ENCODE data around the gene KIF18B. TPM values are rescaled to one million over a fixed set of nuclear protein-coding genes. Genes with fewer than 3 reads are reported as not detected.

The KIF18B gene
- total and polyA plus RNA-seq, 2 of the 13 experiments (the other 11 are each of a cell fraction or from before 2014, with no cell fraction given) = 15.2 to 15.3 TPM

- Histone ChIP-seq H3K79me2 (ENCODE audit: insufficient read depth, low read length) (no peaks in the 10 kb centered on the region), H4K20me1 (ENCODE audit: insufficient read depth, low read length) (no peaks in the 10 kb centered on the region), H3K9ac (ENCODE audit: insufficient read depth, low read depth, low read length) (no peak overlapping the region), H3K36me3 (replicated peaks in 1 of 2; ENCODE audit: control insufficient read depth in 1 of 2, insufficient read depth in 2 of 2, low read length in 2 of 2) (no peaks in the 10 kb centered on the region), H3K4me2 (ENCODE audit: low read depth, low read length) (no peak overlapping the region), H3K27ac (ENCODE audit: extremely low read length, insufficient read depth, low read length) (no peak overlapping the region), H3K4me3 (replicated peaks in 1 of 3; ENCODE audit: insufficient read depth in 1 of 3, low read depth in 2 of 3, low read length in 3 of 3) (no peak overlapping the region), H3K27me3 (ENCODE audit: control insufficient read depth in 1 of 2, insufficient read depth in 2 of 2, low read length in 2 of 2) (peaks cover 0 to 27% of the 10 kb centered on the region in 2 experiments; a peak in 3 of 5 replicates), H2AFZ (ENCODE audit: low read length) (no peak overlapping the region), H3K9me3 (ENCODE audit: low read length) (no peaks in the 10 kb centered on the region), H3K4me1 (ENCODE audit: insufficient read depth, low read length) (peaks cover 34% of the 10 kb centered on the region)
- POLR2A ChIA-PET = no interaction called here
- CTCF ChIA-PET (ENCODE audit: low intra/inter-chr PET ratio, low total read pairs) = no interaction called here
- intact Hi-C loops (cut with micrococcal nuclease; ENCODE audit: unreplicated experiment) = no loop called here
- no peak for DNase-seq (ENCODE audit: low spot score)
- no peak for ATAC-seq
- TF ChIP-seq LBX2 (CRISPR knock-in tag; IDR thresholded peaks at IDR 0.05; ENCODE audit: borderline replicate concordance) (no peak), ZNF260 (CRISPR knock-in tag; IDR thresholded peaks at IDR 0.05; ENCODE audit: borderline replicate concordance, low read depth) (no peak), NCOR1 (IDR thresholded peaks at IDR 0.05; ENCODE audit: borderline replicate concordance, low read length) (no peak)
- FAIRE-seq = no peak
- 71% methylated on average over 49 of the region's 56 CpGs for WGBS (ENCODE audit: low lambda C conversion rate)
- BruUV-seq (replicated peaks) = no TSS peak
- in situ Hi-C loops (cut with HindIII; ENCODE audit: extremely low pct_ligation_motif_present, low pct_unique_long_range_greater_than_20kb) = loop anchor here (5.0 kb wide), 1 partner anchor 38 kb away; no protein-coding TSS in a partner anchor
Measured at GRCh38 chr17:44959821-44960531, 12.4 kb upstream of the KIF18B start.

DNA sequence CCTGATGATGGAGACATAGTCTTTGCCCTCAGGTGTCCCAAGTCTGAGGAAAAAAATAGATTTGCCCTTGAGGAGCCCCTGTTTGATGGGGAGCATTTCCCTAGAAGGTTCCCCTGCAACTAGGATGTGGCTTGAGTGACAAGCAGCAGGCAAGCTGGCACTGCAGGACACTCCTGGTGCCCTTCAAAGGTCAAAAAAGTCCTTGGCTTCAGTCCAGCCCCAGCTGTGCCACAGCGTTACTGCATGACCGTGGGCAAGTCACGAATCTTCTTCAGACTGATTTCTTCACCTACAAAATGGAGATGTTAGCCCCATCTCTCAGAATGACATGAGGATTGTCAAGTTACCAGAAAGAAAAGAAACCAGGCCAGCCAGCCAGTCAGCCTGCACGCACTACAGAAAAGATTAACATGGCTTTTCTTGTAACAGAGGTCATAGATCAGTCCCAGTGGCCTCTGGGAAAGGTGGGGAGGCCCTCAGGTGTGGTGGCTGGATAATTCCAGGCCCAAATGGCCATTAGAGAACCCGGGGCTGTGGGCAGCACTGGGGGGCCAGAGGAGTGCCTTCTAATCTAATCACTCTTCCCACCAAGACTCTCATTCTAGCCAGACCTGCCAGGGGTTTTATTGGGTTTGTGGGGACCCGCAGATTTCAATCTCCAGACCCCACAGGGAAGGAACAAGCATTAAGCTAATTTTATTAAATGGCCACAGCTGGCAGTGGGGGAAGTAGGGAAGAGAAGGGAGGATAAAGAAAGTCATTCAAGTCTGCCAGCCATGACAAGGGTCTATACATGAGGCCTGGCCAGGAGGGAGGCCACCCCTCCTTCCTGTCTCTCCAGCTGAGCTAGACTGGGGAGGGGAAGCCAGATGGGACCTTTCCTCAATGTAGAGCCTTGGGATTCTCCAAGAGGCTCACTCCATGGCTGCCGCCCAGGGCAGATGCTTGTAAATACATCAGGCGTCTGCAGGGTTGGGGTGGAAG is 9.7 kb upstream of the KIF18B start:
- peaks cover 34% of the 10 kb centered on the region for H3K4me1 ChIP-seq (ENCODE audit: insufficient read depth, low read length)
- no peaks in the 10 kb centered on the region for H3K79me2 ChIP-seq (ENCODE audit: insufficient read depth, low read length)
- H3K4me2 ChIP-seq (ENCODE audit: low read depth, low read length) = peak overlapping the region; percentile 84
- ChIA-PET POLR2A (no interaction called here), CTCF (ENCODE audit: low intra/inter-chr PET ratio, low total read pairs) (no interaction called here)
- FAIRE-seq (peak; percentile 88), ATAC-seq (peak; percentile 37), DNase-seq (ENCODE audit: low spot score) (no peak)
- no peaks in the 10 kb centered on the region for H3K9me3 ChIP-seq (ENCODE audit: low read length)
- no TSS peak for BruUV-seq (replicated peaks)
- H3K36me3 ChIP-seq (replicated peaks in 1 of 2; ENCODE audit: control insufficient read depth in 1 of 2, insufficient read depth in 2 of 2, low read length in 2 of 2) = no peaks in the 10 kb centered on the region
- peaks cover 0 to 14% of the 10 kb centered on the region in 2 experiments; a peak in 1 of 5 replicates for H3K27me3 ChIP-seq (ENCODE audit: control insufficient read depth in 1 of 2, insufficient read depth in 2 of 2, low read length in 2 of 2)
- intact Hi-C loops (cut with micrococcal nuclease; ENCODE audit: unreplicated experiment) = no loop called here
- no peak overlapping the region for H3K27ac ChIP-seq (ENCODE audit: extremely low read length, insufficient read depth, low read length)
- peak overlapping the region; percentile 78 for H2AFZ ChIP-seq (ENCODE audit: low read length)
- WGBS (ENCODE audit: low lambda C conversion rate) = 18% methylated on average over 7 of the region's 8 CpGs
- in situ Hi-C loops (cut with HindIII; ENCODE audit: extremely low pct_ligation_motif_present, low pct_unique_long_range_greater_than_20kb) = no loop called here
- H4K20me1 ChIP-seq (ENCODE audit: insufficient read depth, low read length) = no peaks in the 10 kb centered on the region
- H3K9ac ChIP-seq (ENCODE audit: insufficient read depth, low read depth, low read length) = peak overlapping the region; percentile 42; the same call in 1 of the 2 replicates
- peak overlapping the region; percentile 25 to 58 (median 39) for H3K4me3 ChIP-seq (replicated peaks in 1 of 3; ENCODE audit: insufficient read depth in 1 of 3, low read depth in 2 of 3, low read length in 3 of 3)
- no peak for TF ChIP-seq ZNF646 (CRISPR knock-in tag; IDR thresholded peaks at IDR 0.05)
- no peak for TF ChIP-seq CBX5 (CRISPR knock-in tag; IDR thresholded peaks at IDR 0.05; ENCODE audit: borderline replicate concordance)
- no peak for TF ChIP-seq MEIS1 (CRISPR knock-in tag; IDR thresholded peaks at IDR 0.05; ENCODE audit: borderline replicate concordance)
